ENCODE results near the gene SBF2. TPM values are rescaled to one million over a fixed set of nuclear protein-coding genes. Genes with fewer than 3 reads are reported as not detected.

Gene SBF2
- polyA plus RNA-seq, 4 donors, result 10.0 to 50.5 (median 15.1) TPM

GRCh38 chr11:10192036-10192435 lies 102.0 kb downstream of the SBF2 start:
- no peaks in the 10 kb centered on the region for H3K36me3 ChIP-seq (ENCODE audit: control insufficient read depth in 3 of 3, insufficient read depth in 2 of 3, low read depth in 1 of 3, low read length in 3 of 3)
- no peak for DNase-seq
- WGBS, 3 donors, result 39 to 69% (median 55%) methylated on average over 2 of the region's 2 CpGs
- H3K9me3 ChIP-seq (ENCODE audit: control insufficient read depth in 2 of 2, insufficient read depth in 1 of 2, low read depth in 1 of 2, low read length in 1 of 2), result no peaks in the 10 kb centered on the region
- no peak overlapping the region for H3K4me3 ChIP-seq (ENCODE audit: low read depth in 1 of 3, low read length in 3 of 3)
- H3K27me3 ChIP-seq (ENCODE audit: control insufficient read depth in 3 of 3, insufficient read depth in 3 of 3, low read length in 3 of 3), result no peaks in the 10 kb centered on the region
- H3K27ac ChIP-seq (ENCODE audit: low read depth in 1 of 3, low read length in 2 of 3), result no peak overlapping the region
- FAIRE-seq, result no peak
- peaks cover 0 to 3% (median 0%) of the 10 kb centered on the region in 3 donors for H3K4me1 ChIP-seq (ENCODE audit: control insufficient read depth in 3 of 3, insufficient read depth in 2 of 3, low read depth in 1 of 3, low read length in 2 of 3)

DNA sequence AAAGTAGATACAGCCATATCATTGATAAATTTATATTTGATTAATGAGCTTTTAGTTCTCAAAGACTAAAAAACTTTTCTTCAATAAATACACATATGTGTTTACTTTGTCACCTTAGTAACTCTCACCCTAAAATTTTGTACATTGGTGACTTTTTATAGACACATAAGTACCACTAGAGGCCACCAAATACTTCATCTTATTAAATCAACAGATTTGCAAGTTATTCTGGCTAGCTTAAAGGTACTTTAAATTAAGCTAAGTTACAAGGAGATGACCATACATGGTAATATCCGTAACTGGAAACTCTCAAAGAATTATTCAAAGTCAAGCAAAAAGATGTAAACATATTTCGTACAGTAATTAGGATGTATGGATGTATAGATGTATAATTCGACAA lies 112.2 kb downstream of the SBF2 start:
- H3K4me1 ChIP-seq (ENCODE audit: control insufficient read depth in 3 of 3, insufficient read depth in 2 of 3, low read depth in 1 of 3, low read length in 2 of 3), result no peaks in the 10 kb centered on the region
- DNase-seq, result no peak
- no peak overlapping the region for H3K4me3 ChIP-seq (ENCODE audit: low read depth in 1 of 3, low read length in 3 of 3)
- H3K36me3 ChIP-seq (ENCODE audit: control insufficient read depth in 3 of 3, insufficient read depth in 2 of 3, low read depth in 1 of 3, low read length in 3 of 3), result peaks cover 0 to 4% (median 0%) of the 10 kb centered on the region in 3 donors
- no peak overlapping the region for H3K27ac ChIP-seq (ENCODE audit: low read depth in 1 of 3, low read length in 2 of 3)
- no peaks in the 10 kb centered on the region for H3K27me3 ChIP-seq (ENCODE audit: control insufficient read depth in 3 of 3, insufficient read depth in 3 of 3, low read length in 3 of 3)
- H3K9me3 ChIP-seq (ENCODE audit: control insufficient read depth in 2 of 2, insufficient read depth in 1 of 2, low read depth in 1 of 2, low read length in 1 of 2), result peaks cover 0 to 3% of the 10 kb centered on the region in 2 donors
- FAIRE-seq, result no peak
- 90 to 98% (median 91%) methylated on average over 3 of the region's 3 CpGs for WGBS, 3 donors

- Histone ChIP-seq H3K9me3 (ENCODE audit: control insufficient read depth in 2 of 2, insufficient read depth in 1 of 2, low read depth in 1 of 2, low read length in 1 of 2) (no peaks in the 10 kb centered on the region), H3K36me3 (ENCODE audit: control insufficient read depth in 3 of 3, insufficient read depth in 2 of 3, low read depth in 1 of 3, low read length in 3 of 3) (peaks cover 0 to 2% (median 0%) of the 10 kb centered on the region in 3 donors), H3K4me3 (ENCODE audit: low read depth in 1 of 3, low read length in 3 of 3) (no peak overlapping the region), H3K27me3 (ENCODE audit: control insufficient read depth in 3 of 3, insufficient read depth in 3 of 3, low read length in 3 of 3) (no peaks in the 10 kb centered on the region), H3K4me1 (ENCODE audit: control insufficient read depth in 3 of 3, insufficient read depth in 2 of 3, low read depth in 1 of 3, low read length in 2 of 3) (no peaks in the 10 kb centered on the region), H3K27ac (ENCODE audit: low read depth in 1 of 3, low read length in 2 of 3) (no peak overlapping the region)
- DNase-seq (no peak), FAIRE-seq (no peak)
These were observed 129.4 kb downstream of the SBF2 start for GRCh38 chr11:10164621-10165020.

- WGBS, 3 donors, result 85 to 96% (median 93%) methylated on average over 2 of the region's 2 CpGs
- no peaks in the 10 kb centered on the region for H3K9me3 ChIP-seq (ENCODE audit: control insufficient read depth in 2 of 2, insufficient read depth in 1 of 2, low read depth in 1 of 2, low read length in 1 of 2)
- FAIRE-seq, result no peak
These were observed 131.8 kb downstream of the SBF2 start for GRCh38 chr11:10162222-10162621.

DNA sequence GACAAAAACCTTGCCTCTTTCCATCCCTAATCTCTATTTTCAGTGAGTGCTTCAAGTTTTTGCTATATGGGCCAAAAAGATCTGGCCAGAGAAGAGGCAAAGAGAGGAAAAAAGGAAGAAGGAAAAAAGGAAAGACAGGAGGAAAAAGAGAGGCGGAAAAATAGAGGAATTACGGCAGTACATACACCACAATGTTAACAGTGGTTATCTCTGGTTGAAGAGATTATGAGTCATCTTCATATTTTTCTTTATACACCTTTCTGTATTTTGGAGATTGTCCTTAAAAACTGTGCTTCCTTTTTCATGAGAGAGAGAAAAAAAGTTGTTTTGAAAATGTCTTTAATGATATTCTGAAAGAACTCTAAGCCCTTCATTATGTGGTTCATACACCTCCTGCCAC lies 133.7 kb downstream of the SBF2 start:
- no peaks in the 10 kb centered on the region for H3K4me1 ChIP-seq (ENCODE audit: control insufficient read depth in 3 of 3, insufficient read depth in 2 of 3, low read depth in 1 of 3, low read length in 2 of 3)
- peaks cover 0 to 4% of the 10 kb centered on the region in 2 donors for H3K9me3 ChIP-seq (ENCODE audit: control insufficient read depth in 2 of 2, insufficient read depth in 1 of 2, low read depth in 1 of 2, low read length in 1 of 2)
- no peak overlapping the region for H3K4me3 ChIP-seq (ENCODE audit: low read depth in 1 of 3, low read length in 3 of 3)
- no peak for DNase-seq
- H3K36me3 ChIP-seq (ENCODE audit: control insufficient read depth in 3 of 3, insufficient read depth in 2 of 3, low read depth in 1 of 3, low read length in 3 of 3), result peaks cover 0 to 7% (median 0%) of the 10 kb centered on the region in 3 donors
- no peaks in the 10 kb centered on the region for H3K27me3 ChIP-seq (ENCODE audit: control insufficient read depth in 3 of 3, insufficient read depth in 3 of 3, low read length in 3 of 3)
- no peak for FAIRE-seq
- 91 to 98% (median 97%) methylated on average over 2 of the region's 2 CpGs for WGBS, 3 donors
- no peak overlapping the region for H3K27ac ChIP-seq (ENCODE audit: low read depth in 1 of 3, low read length in 2 of 3)

More at GRCh38 chr11:10162222-10162621, 131.8 kb downstream of the SBF2 start:
- Histone ChIP-seq H3K27ac (ENCODE audit: low read depth in 1 of 3, low read length in 2 of 3) (no peak overlapping the region), H3K27me3 (ENCODE audit: control insufficient read depth in 3 of 3, insufficient read depth in 3 of 3, low read length in 3 of 3) (no peaks in the 10 kb centered on the region), H3K4me1 (ENCODE audit: control insufficient read depth in 3 of 3, insufficient read depth in 2 of 3, low read depth in 1 of 3, low read length in 2 of 3) (no peaks in the 10 kb centered on the region), H3K36me3 (ENCODE audit: control insufficient read depth in 3 of 3, insufficient read depth in 2 of 3, low read depth in 1 of 3, low read length in 3 of 3) (no peaks in the 10 kb centered on the region), H3K4me3 (ENCODE audit: low read depth in 1 of 3, low read length in 3 of 3) (peak overlapping the region in 1 of 3 donors; percentile 7)
- DNase-seq, result no peak

GRCh38 chr11:10158461-10158860 lies 135.6 kb downstream of the SBF2 start:
- no peak overlapping the region for H3K27ac ChIP-seq (ENCODE audit: low read depth in 1 of 3, low read length in 2 of 3)
- no peak overlapping the region for H3K4me3 ChIP-seq (ENCODE audit: low read depth in 1 of 3, low read length in 3 of 3)
- DNase-seq, result no peak
- H3K27me3 ChIP-seq (ENCODE audit: control insufficient read depth in 3 of 3, insufficient read depth in 3 of 3, low read length in 3 of 3), result no peaks in the 10 kb centered on the region
- no peaks in the 10 kb centered on the region for H3K4me1 ChIP-seq (ENCODE audit: control insufficient read depth in 3 of 3, insufficient read depth in 2 of 3, low read depth in 1 of 3, low read length in 2 of 3)
- FAIRE-seq, result no peak
- H3K36me3 ChIP-seq (ENCODE audit: control insufficient read depth in 3 of 3, insufficient read depth in 2 of 3, low read depth in 1 of 3, low read length in 3 of 3), result peaks cover 0 to 7% (median 0%) of the 10 kb centered on the region in 3 donors
- H3K9me3 ChIP-seq (ENCODE audit: control insufficient read depth in 2 of 2, insufficient read depth in 1 of 2, low read depth in 1 of 2, low read length in 1 of 2), result peaks cover 0 to 4% of the 10 kb centered on the region in 2 donors

DNA sequence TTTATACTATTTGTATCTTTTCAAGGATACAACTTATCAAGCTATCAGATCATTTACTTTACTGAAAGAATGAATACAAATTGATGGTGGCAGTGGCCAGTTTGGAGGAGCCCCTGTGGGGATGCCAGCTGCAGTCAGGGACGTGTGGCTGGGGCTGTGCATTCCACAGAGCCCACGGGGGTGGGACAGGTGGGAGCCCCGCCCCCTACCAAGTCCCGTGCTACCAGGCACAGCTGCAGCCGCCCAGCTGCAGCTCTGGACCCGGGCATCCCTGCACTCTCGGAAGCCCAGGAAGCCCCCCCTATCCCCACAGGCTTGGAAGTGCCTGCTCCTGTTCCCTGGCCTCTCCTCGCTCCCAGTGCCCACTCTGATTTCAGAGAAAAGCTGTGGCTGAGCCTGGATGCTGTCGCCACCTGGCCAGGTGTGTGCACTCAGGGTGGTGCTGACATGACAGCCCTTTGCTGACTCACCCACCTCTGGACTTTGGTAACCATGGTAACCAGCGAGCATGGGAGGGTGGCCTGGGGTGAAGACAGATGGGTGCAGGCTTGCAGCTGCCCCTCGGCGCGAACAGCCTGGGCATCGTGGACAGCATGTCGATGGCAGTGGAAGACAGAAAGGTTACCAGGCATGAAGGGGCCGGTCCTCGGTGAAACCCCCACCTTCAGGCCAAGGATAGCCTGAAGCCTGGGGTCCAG lies 138.1 kb downstream of the SBF2 start:
- Histone ChIP-seq H3K36me3 (ENCODE audit: control insufficient read depth in 3 of 3, insufficient read depth in 2 of 3, low read depth in 1 of 3, low read length in 3 of 3) (peaks cover 0 to 7% (median 0%) of the 10 kb centered on the region in 3 donors), H3K4me3 (ENCODE audit: low read depth in 1 of 3, low read length in 3 of 3) (no peak overlapping the region), H3K9me3 (ENCODE audit: control insufficient read depth in 2 of 2, insufficient read depth in 1 of 2, low read depth in 1 of 2, low read length in 1 of 2) (peaks cover 0 to 4% of the 10 kb centered on the region in 2 donors), H3K27me3 (ENCODE audit: control insufficient read depth in 3 of 3, insufficient read depth in 3 of 3, low read length in 3 of 3) (no peaks in the 10 kb centered on the region), H3K4me1 (ENCODE audit: control insufficient read depth in 3 of 3, insufficient read depth in 2 of 3, low read depth in 1 of 3, low read length in 2 of 3) (no peaks in the 10 kb centered on the region), H3K27ac (ENCODE audit: low read depth in 1 of 3, low read length in 2 of 3) (no peak overlapping the region)
- FAIRE-seq, result no peak
- WGBS, 3 donors, result 83 to 93% (median 90%) methylated on average over 17 of the region's 17 CpGs
- DNase-seq, result peak in 1 of 2 donors; percentile 2

DNA sequence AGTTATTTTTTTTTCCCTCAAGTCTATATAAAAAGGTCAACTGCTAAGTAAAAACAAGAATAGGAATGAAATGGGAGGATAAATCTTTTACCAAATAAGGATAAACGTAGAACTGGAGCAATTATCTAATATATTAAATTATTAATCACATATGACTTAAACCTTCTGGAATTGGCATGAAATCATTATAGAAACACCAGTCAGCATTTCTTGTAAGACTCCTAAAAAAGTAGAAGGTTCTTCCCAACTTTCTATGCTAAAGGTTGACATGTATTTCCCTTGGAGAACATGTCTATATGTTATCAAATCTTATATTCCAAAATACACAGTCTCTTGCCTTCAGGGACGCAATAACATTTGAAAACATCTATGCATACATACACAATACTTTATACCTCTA lies 143.2 kb downstream of the SBF2 start:
- Histone ChIP-seq H3K4me3 (ENCODE audit: low read depth in 1 of 3, low read length in 3 of 3) (no peak overlapping the region), H3K36me3 (ENCODE audit: control insufficient read depth in 3 of 3, insufficient read depth in 2 of 3, low read depth in 1 of 3, low read length in 3 of 3) (peaks cover 0 to under 1% (median 0%) of the 10 kb centered on the region in 3 donors), H3K27ac (ENCODE audit: low read depth in 1 of 3, low read length in 2 of 3) (no peak overlapping the region), H3K9me3 (ENCODE audit: control insufficient read depth in 2 of 2, insufficient read depth in 1 of 2, low read depth in 1 of 2, low read length in 1 of 2) (peaks cover 0 to 3% of the 10 kb centered on the region in 2 donors), H3K4me1 (ENCODE audit: control insufficient read depth in 3 of 3, insufficient read depth in 2 of 3, low read depth in 1 of 3, low read length in 2 of 3) (no peaks in the 10 kb centered on the region), H3K27me3 (ENCODE audit: control insufficient read depth in 3 of 3, insufficient read depth in 3 of 3, low read length in 3 of 3) (no peaks in the 10 kb centered on the region)
- 90 to 96% (median 94%) methylated on average over 2 of the region's 2 CpGs for WGBS, 3 donors
- DNase-seq (no peak), FAIRE-seq (no peak)

GRCh38 chr11:10149553-10149952 lies 144.5 kb downstream of the SBF2 start:
- H3K4me3 ChIP-seq (ENCODE audit: low read depth in 1 of 3, low read length in 3 of 3), result no peak overlapping the region
- no peaks in the 10 kb centered on the region for H3K27me3 ChIP-seq (ENCODE audit: control insufficient read depth in 3 of 3, insufficient read depth in 3 of 3, low read length in 3 of 3)
- no peaks in the 10 kb centered on the region for H3K36me3 ChIP-seq (ENCODE audit: control insufficient read depth in 3 of 3, insufficient read depth in 2 of 3, low read depth in 1 of 3, low read length in 3 of 3)
- DNase-seq (no peak), FAIRE-seq (no peak)
- H3K4me1 ChIP-seq (ENCODE audit: control insufficient read depth in 3 of 3, insufficient read depth in 2 of 3, low read depth in 1 of 3, low read length in 2 of 3), result no peaks in the 10 kb centered on the region
- H3K9me3 ChIP-seq (ENCODE audit: control insufficient read depth in 2 of 2, insufficient read depth in 1 of 2, low read depth in 1 of 2, low read length in 1 of 2), result peaks cover 0 to 3% of the 10 kb centered on the region in 2 donors
- H3K27ac ChIP-seq (ENCODE audit: low read depth in 1 of 3, low read length in 2 of 3), result no peak overlapping the region

All from small intestine (tissue), 7 donors.